GM21447 (cell line): ENCODE measurements around the gene IRX6.

Experiments
- ATAC-seq: cut with Tn5 transposase; IDR thresholded peaks from one replicate; pipeline ENCODE4 v1.9.1; 2021; ENCODE audit not compliant: unreplicated experiment

The IRX6 gene

DNA sequence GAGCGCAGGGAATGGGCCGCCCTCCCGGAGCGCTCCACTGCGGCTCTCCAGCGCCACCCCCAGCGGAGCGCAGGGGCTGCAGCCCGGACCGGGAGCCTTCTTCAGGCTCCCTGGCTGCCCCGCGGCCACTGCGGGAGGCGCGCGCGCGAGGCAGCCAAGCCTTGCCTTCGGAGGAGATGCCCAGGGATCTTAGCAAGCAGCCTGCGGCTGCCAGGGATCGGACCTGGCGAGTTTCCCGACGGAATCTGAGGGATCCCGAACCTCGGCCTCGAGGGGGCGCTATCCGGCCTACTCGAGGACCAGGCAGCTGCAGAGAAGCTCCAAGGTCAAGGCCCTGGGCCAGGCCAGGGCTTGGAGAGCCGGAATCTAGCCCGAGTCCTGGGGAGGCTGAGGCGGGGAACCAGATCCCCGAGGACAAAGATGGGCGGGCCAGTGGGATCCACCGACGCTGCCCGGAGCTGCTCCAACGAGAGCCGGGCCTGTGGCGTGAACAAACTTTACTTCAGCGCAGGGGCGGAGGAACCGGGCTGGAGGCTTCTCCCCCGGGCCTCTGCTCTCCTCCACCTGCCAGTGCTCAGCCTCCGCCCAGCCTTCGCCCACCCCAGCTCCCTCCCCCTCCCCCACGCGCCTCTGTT is at the start of gene IRX6:
IRX6 (plus strand) TSS at position 567 of the 635 bp plus-strand sequence. CDS start 889 bp downstream, outside the sequence.
- ATAC-seq = no peak

DNA sequence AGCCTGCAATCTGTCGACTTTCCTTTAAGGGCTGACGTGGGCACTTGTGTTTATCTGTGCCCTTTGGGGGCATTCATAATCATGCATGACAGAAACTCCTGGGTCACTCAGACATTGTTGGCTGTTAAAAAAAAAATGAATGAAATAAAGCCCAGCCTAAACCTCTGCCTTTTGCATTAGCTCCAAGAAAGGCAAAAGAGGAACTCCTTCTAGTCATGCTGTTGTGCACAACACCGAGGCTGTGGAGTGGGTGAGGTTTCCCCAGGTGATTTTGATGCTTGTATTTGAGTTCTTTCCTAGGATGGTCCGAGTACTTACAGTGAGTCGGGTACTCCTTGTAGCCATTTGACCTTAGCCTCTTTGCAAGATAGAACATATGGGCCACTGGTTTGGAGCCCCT is 49.6 kb upstream of the IRX6 start:
- no peak for ATAC-seq

- no peak for ATAC-seq
These were observed 48.8 kb upstream of the IRX6 start for GRCh38 chr16:55275167-55275566.

- ATAC-seq = no peak
These were observed 48.1 kb upstream of the IRX6 start for GRCh38 chr16:55275869-55276268.

GRCh38 chr16:55277536-55277935 is 46.5 kb upstream of the IRX6 start:
- ATAC-seq = no peak

DNA sequence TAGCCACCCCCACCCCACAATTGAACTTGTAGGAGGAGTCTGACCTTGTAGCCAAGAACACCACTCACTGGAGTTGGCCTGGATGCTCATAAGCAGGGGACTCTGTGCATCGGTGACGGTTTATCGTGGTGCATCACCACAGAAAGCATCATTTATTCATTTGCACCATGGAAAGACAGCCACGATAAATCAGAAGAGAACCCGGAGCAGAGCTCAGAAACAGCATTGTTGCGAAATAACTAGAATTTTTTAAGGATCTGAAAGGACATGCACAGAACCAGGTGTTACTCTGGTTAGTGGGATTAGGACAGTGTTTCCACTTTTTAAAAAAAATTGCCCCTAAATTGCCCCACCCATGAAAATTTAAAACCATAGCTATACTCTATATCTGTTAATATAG is 44.4 kb upstream of the IRX6 start:
- no peak for ATAC-seq

- ATAC-seq = no peak
These were observed 43.4 kb upstream of the IRX6 start for GRCh38 chr16:55280587-55280986.

GRCh38 chr16:55282441-55282840 is 41.6 kb upstream of the IRX6 start:
- no peak for ATAC-seq

GRCh38 chr16:55283812-55284717 is 39.9 kb upstream of the IRX6 start:
- ATAC-seq = no peak

GRCh38 chr16:55284718-55285099 is 39.3 kb upstream of the IRX6 start:
- ATAC-seq = no peak

- no peak for ATAC-seq
These were observed 38.4 kb upstream of the IRX6 start for GRCh38 chr16:55285586-55285985.

DNA sequence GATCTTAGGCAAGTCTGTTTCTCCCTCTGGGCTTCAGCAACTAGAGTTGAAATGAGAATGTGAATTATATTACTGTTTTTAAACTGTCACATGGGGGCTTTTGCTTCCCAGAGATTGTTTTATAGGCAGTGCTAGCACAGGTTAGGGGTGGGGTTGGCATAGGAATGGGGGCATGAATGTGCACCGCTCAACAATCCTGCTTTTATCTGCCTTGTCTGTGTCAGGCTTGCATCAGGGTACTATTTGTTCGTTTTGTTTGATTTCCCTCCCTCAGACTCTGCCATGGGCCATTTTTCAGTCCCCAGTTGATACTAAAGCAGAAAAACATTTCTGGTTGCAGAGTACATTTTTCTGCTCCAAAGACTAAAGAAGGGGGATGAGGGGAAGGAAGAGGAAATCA is 34.6 kb upstream of the IRX6 start:
- no peak for ATAC-seq

DNA sequence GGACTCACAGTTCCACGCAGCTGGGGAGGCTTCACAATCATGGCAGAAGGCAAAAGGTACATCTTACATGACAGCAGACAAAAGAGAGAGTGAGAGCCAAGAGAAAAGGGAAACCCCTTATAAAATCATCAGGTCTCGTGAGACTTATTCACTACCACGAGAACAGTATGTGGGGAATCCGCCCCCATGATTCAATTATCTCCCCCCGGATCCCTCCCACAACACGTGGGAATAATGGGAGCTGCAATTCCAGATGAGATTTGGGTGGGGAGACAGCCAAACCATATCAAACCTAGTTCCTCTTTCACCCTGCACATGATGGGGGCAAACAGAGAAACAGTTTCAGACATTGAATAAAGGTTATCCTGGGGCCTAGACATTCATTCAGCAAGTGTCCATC is 32.2 kb upstream of the IRX6 start:
- ATAC-seq = no peak

DNA sequence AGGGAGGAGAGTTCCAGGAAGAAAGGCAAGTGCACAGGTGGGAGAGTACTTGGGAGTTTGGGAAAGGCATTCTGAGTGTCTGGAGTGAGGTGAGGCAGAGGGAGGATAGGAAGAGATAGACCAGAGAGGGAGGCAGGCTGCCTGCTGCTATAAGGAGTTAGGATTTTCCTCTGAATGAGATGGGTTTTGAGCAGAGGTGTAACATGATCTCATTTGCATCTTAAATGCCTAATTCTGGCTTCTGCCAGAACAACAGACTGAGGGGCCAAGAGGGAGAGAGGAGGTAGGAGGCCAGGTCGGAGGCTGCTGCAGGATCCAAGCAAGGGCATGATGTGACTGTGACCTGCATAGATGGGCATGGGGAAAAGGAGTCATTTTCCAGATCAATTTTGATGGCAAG is 31.5 kb upstream of the IRX6 start:
- no peak for ATAC-seq

DNA sequence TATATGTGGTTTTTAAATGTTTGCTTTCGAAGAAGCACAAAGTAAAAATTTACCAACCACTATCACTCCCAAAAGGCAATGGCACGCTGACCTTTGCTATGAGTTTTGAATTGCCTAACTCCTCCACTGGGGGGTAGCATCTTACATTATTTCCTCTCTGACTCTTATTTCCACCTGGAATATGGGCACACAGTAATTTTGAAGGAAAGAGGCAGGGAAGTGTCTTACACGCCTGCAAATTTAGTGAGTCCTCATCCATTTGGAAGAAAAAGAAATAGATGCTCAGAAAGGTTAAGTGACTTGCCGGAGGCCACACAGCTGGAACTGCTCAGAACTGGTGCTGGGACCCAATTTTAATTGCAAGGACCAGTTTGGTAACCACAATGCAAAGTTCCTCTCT is 29.9 kb upstream of the IRX6 start:
- no peak for ATAC-seq

DNA sequence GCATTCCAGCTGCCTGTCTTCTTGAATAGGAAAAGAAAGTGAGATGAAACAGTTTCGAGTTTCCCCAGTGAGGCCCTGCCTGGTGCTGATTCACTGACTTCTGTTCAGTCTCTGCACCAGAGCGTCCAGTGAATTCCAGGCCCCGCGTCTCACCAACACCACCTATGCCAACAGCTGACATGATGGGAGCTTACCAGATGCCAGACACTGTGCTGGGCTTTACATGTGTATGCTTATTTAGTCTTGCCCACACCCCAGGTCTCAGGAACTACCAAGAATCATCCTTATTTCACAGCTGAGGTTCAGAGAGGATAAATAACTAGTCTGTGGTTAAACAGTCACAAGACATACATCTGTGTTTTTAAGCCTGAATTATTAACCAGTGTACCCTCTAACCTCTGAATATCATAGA is 29.1 kb upstream of the IRX6 start:
- ATAC-seq = no peak

GRCh38 chr16:55297062-55297909 is 26.7 kb upstream of the IRX6 start:
- no peak for ATAC-seq

GRCh38 chr16:55297910-55298479 is 26.0 kb upstream of the IRX6 start:
- no peak for ATAC-seq

DNA sequence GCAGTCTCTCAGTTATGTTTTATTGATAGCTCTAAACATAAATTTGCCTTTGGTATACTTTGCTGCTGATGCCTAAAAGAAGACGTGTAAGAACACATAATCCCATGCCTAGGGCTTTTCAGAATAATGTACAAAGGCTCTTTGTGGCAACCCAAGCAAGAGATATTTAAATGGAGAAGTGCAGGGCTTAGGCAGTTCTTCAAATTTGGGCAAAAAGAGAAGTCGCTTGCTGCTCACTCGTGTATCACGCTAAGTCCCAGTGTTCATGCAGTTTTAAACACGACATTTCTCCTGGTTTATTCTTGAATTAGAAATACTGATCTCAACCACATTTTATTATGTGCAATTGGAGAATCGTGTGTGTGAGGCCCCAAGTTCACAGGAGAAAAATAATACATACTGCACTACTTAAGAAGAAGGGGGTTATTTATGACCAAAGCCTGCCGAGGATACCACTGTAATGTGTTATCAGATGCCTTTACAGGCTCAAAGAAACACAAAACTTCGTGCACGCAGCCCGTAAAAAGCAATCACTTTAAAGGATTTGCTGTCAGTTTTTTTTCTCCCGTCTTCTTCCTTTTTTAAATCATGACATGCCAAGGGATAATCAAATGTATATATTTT is 22.5 kb upstream of the IRX6 start:
- ATAC-seq = no peak

GRCh38 chr16:55302635-55303034 is 21.4 kb upstream of the IRX6 start:
- no peak for ATAC-seq

DNA sequence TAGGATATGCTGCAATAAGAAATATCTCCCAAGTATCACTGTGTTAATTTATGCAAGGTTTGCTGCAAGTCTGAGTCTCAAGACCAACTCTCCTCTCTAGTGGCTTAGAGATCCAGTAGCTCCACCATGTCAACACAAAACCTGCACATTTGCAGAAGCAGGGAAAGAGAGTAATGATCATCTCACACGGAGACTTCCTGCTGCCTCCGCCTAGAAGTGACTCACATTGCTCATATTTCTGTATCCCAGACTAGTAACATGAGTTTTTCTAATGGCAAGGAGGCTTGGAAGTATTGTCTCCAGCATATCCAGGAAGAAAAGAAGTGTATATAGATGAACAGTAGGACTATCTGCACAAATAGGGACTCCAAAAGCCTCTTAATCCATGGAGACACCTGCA is 15.0 kb upstream of the IRX6 start:
- no peak for ATAC-seq
